Colon (tissue), 2 donors: ENCODE data around the gene SIT1.
"Not testable (repeated sequence)": the region's sequence is repeated elsewhere in the genome, so short reads cannot be mapped to it uniquely, and the experiment has no call there.

ENCODE experiments used
- FAIRE-seq: peaks from 2 replicates; lab custom pipeline; 2012; peaks lifted over from hg19 to GRCh38; lab: Jason Lieb, UNC
- donor health status: control.
- donor health status: control.

Gene SIT1

GRCh38 chr9:35636877-35637246, 13.9 kb downstream of the SIT1 start:
- FAIRE-seq = not testable (repeated sequence)

- no peak for FAIRE-seq
Measured at GRCh38 chr9:35636135-35636876, 14.4 kb downstream of the SIT1 start.

GRCh38 chr9:35635730-35636129, 15.0 kb downstream of the SIT1 start:
- FAIRE-seq = no peak

DNA sequence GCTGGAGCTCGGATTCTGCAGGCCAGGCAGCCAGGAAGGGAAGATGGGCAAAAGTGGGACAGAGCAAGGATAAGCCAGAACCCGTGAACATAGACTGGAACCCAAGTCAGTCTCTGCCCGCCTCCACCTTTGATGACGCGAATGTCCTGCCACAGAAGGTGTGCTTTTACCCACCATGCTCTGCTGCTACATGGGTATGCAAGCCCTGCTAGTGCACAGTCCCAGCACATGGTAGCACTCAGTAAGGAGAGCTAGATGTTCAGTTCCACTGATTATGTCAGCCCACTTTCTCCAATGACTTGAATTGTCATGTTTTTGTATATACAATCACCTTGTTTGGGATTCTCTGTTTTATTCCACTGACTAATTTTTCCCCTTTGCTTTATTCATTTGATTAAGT, 21.1 kb downstream of the SIT1 start:
- FAIRE-seq = no peak

- no peak for FAIRE-seq
Measured at GRCh38 chr9:35628389-35628991, 22.2 kb downstream of the SIT1 start.

DNA sequence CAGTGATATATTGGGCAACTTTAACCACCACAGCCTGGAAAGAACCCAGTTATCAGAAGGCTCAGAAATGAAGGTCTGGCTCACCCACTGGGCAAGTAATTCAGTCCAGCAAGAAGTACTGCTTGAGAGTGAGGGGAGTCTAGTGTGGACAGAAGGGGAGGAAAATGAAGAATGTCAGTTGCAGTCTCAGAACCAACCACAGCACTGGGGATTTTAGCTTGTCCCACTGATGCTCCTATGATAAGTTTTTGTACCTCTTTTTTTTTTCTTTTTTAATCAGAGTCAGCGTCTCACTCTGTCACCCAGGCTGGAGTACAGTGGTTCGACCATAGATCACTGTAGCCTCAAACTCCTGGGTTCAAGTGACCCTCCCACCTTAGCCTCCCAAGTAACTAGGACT, 23.2 kb downstream of the SIT1 start:
- no peak for FAIRE-seq

DNA sequence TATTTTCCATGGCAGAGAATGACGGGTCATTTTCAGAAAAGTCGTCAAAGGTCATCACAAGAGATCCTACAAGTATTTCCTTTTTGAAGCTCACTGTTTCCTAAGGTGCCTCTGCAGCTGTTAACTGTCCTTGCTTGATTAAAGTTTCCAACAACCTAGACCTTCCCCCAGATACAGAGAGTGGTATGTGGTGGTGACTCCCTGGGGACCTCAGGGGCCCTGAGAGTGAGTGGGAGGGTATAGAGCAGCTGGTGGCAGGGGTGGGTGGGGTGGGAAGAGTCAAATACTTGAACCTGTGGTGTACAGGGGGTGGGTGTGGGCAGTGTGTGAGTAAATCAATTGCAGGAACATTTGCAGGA, 31.0 kb downstream of the SIT1 start:
- no peak for FAIRE-seq

DNA sequence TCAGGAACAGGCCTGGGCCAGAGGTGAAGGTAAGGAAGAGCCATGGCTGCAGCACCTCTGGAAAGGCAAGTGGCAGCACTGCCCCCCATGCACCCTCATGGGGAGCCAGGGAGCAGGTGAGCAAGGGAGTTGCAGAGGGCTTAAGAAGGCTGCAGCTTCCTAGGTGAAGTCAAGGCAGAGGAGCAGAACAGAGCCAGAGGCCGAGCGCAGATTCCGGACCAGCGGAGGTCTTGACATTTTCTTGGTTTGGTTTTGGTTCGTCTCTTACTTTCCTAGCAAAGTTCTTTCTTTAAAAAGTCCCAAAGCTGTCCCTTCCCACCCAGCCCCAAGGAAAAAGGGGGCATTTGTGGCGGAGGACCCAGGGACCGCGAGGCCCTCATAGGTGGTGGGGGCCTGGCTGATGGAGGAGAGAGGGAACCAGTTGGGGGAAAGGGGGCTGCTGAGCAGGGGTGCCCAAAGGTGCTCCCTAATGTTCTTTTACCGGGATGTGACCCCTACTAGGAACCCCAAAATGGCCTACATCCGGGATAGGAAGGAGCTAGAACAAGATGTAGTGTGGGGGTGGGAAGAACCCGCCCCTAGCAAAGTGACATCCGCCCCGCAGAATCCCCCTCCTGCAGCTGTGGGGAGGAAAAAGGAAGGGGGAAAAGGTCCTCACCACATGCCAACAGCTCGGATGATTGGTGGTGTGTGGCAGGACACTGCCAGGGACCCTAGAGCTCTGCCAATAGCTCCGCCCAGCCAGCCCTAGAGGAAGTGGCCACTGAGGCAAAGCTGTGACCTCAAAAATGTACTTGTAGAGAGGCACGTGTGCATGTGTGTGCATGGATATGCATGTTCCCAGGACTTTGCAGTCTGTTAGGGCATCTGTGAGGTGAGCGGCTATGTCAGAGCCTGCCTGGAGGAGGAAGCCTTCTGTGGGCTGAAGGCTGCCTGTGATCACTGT, 31.6 kb downstream of the SIT1 start:
- FAIRE-seq = no peak

DNA sequence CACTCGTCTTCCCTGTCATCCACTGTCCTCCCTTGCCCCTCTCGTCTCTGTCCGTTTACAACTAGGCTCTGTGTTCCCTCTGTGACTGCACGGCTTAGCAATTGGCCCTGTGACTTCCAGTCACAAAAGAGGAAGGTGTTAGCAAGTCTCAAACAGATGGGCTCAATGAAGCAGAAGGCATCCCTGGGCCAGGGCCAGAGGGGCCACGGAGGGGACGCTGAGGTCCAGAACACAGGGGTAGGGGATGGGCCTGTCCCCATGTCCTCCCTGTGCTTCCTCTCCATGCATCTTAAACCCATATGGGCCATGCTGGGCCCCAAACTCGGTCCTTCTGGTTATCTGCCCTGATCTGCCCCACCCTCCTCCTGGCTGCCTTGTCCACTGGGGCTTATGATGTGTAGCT, 32.4 kb downstream of the SIT1 start, which contains the start of gene CD72:
CD72 (minus strand) TSS at position 89 of the 403 bp plus-strand sequence. CDS start 110 bp downstream, outside the sequence.
- no peak for FAIRE-seq

GRCh38 chr9:35617548-35617947, 33.2 kb downstream of the SIT1 start:
- FAIRE-seq = no peak

- no peak for FAIRE-seq
Measured at GRCh38 chr9:35616681-35617459, 33.9 kb downstream of the SIT1 start.

DNA sequence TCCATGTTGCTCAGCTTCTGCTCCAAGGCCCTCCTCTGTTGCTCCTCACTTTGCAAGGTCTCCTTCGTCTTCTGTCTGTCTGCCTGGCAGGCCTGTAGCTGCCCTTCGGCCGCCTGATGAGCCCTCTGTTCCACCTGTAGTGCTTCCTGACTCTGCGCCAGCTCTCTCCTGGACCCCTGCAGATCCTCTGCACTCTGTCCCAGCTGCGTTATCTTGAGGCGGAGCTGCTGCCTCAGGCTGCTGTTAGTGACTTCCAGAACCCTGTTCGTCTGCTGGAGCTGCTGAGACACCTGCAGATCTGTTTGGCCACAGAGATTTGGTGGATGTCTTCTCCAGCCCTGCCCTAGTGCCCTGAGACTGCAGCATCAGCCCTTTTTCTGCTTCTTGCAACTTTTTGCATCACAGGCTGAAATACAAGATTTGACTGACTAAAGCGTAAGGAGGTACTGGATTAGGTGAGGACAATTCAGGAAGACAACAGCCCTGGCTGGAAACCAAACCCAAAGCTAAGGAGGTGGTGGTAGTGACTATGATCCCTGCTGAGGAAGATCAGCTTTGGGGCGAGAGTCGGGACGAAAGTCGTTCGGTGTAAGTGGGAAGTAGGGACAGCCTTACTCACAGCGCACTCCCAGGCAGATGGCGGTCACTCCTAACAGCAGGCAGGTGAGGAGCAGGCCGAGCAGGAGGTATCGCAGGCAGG, 34.6 kb downstream of the SIT1 start:
- FAIRE-seq = no peak

GRCh38 chr9:35612843-35613242, 37.9 kb downstream of the SIT1 start:
- FAIRE-seq = no peak

DNA sequence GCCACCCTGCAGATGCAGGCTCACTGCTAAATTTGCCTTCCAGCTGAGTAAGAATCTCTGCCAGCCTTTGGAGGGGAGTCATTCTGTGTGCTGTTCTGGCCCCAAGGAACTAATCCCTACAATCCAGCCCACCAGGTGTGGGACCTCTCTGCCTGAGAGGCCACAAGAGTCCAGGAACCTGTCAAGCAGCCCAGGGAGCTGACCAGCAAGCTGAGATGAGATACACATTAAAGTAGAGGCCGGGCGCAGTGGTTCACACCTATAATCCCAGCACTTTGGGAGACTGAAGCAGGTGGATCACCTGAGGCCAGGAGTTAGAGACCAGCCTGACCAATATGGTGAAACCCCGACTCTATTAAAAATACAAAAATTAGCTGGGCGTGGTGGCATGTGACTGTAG, 38.7 kb downstream of the SIT1 start:
- FAIRE-seq = not testable (repeated sequence)

- FAIRE-seq = no peak
Measured at GRCh38 chr9:35611230-35611797, 39.4 kb downstream of the SIT1 start.

DNA sequence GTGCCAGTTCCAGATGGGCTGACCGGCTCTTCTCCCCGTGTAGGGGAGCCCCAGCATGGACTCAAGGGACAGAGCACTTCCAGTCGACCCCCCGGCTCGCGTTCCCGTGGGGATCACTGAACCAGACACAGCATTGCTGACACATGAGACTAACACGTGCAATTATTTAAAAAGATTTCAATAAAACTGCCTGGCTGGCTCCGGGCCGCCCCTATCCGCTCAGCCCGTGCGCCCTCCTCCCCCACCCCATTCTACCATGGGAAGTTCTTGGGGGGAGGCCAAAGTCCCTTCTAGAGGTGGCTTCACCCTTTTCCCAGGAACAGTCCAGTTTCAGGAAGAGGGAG, 40.9 kb downstream of the SIT1 start:
- FAIRE-seq = no peak

DNA sequence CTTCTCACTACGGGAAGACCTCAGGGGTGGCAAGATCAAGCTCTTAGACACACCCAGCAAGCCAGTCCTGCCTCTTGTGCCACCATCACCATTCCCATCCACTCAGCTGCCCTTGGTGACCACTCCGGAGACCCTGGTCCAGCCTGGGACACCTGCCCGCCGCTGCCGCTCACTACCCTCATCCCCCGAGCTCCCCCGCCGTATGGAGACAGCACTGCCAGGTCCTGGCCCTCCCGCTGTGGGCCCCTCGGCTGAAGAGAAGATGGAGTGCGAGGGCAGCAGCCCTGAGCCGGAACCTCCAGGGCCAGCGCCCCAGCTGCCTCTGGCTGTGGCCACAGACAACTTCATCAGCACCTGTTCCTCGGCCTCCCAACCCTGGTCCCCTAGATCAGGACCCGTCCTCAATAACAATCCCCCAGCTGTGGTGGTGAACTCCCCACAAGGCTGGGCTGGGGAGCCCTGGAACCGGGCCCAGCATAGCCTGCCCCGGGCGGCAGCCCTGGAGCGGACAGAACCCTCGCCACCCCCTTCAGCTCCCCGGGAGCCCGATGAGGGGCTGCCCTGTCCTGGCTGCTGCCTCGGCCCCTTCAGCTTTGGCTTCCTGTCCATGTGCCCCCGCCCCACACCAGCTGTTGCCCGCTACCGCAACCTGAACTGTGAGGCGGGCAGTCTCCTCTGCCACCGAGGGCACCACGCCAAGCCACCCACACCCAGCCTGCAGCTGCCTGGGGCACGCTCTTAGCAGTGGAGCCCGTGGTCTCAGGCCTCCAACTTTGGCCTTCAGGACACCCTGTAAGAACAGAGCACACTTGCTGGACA, 41.5 kb downstream of the SIT1 start:
- FAIRE-seq = no peak

DNA sequence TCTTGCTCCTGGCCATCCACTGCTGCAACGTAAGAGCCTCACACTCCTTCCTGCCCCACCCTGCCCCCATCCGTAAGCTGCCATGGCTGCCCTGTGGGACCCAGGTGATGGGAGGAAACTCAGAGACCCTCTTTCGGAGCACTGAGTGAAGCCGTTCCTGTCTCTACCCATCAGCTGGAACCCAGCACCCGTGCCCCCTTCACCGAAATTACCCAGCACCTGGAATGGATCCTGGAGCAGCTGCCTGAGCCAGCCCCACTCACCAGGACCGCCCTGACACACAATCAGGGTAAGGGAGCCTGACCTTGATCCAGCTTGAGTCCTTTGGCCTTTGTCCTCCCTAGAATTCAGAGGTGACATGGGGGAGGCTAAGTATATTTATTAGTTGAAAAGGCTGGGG, 42.5 kb downstream of the SIT1 start:
- no peak for FAIRE-seq

GRCh38 chr9:35606726-35607125, 44.0 kb downstream of the SIT1 start:
- no peak for FAIRE-seq

- no peak for FAIRE-seq
Measured at GRCh38 chr9:35606138-35606504, 44.6 kb downstream of the SIT1 start.
